ENCODE results near the gene TMEM175.

DNA sequence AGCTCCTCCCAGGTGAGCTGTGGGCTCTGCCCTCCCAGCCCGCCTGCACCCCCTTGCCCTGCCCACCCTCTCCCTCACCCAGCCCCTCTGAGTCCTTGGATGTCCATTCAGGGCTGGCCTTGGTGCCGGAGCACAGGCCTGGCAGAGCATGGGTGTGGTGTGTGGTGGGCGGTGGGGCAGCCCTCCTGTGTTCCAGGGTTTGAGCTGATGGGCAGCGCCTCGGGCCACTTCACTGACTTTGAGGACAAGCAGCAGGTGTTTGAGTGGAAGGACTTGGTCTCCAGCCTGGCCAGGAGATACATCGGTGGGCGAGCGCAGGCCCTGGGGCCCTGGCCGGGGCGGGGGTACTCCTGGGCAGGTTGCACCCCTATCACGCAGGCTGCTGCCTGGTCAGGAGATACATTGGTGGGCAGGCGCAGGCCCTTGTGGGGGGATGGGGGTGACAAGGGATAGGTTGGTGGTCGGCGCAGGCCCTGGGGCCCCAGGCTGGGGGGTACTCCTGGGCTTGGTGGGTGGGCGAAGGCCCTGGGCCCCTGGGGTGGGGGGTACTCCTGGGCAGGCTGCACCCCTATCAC is 68.5 kb downstream of the TMEM175 start:
- TF ChIP-seq POLR2AphosphoS5 (IDR thresholded peaks at IDR 0.05; ENCODE audit: low read depth, low read length) (no peak), TAF1 (IDR thresholded peaks at IDR 0.05; ENCODE audit: borderline replicate concordance, low read depth, low read length) (no peak)
